ENCODE measurements around the gene LRRC19.

Gene LRRC19

DNA sequence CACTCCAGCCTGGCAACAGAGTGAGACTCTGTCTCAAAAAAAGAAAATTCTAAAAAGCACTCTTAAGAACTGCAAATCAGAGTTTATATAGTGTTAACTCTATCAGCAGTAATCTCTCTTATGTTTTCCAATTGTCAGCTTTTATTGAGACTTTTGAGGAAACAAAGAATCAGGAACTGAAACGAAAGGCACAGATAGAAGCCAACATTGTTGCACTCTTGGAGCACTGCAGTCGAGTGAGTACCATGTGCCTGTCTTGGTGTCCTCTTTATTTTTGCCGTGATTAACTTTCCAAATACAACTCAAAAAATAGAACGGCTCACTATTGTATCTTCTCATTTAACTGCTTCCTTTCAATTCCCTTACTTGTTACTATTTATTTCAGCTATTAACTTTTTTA is 41.7 kb upstream of the LRRC19 start:
- TF ChIP-seq, protein P1, sequence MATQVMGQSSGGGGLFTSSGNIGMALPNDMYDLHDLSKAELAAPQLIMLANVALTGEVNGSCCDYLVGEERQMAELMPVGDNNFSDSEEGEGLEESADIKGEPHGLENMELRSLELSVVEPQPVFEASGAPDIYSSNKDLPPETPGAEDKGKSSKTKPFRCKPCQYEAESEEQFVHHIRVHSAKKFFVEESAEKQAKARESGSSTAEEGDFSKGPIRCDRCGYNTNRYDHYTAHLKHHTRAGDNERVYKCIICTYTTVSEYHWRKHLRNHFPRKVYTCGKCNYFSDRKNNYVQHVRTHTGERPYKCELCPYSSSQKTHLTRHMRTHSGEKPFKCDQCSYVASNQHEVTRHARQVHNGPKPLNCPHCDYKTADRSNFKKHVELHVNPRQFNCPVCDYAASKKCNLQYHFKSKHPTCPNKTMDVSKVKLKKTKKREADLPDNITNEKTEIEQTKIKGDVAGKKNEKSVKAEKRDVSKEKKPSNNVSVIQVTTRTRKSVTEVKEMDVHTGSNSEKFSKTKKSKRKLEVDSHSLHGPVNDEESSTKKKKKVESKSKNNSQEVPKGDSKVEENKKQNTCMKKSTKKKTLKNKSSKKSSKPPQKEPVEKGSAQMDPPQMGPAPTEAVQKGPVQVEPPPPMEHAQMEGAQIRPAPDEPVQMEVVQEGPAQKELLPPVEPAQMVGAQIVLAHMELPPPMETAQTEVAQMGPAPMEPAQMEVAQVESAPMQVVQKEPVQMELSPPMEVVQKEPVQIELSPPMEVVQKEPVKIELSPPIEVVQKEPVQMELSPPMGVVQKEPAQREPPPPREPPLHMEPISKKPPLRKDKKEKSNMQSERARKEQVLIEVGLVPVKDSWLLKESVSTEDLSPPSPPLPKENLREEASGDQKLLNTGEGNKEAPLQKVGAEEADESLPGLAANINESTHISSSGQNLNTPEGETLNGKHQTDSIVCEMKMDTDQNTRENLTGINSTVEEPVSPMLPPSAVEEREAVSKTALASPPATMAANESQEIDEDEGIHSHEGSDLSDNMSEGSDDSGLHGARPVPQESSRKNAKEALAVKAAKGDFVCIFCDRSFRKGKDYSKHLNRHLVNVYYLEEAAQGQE (IDR thresholded peaks at IDR 0.05; ENCODE audit: insufficient read depth in 1 of 2, low read depth in 2 of 2, low read length in 2 of 2) = no peak
- TF ChIP-seq POLR2AphosphoS5 (IDR thresholded peaks at IDR 0.05; ENCODE audit: low read depth, low read length) = no peak
- no peak for TF ChIP-seq SIN3A (IDR thresholded peaks at IDR 0.05; ENCODE audit: borderline replicate concordance, insufficient read depth, low read length)
- TF ChIP-seq FOXP2 (optimal IDR thresholded peaks at IDR 0.05; ENCODE audit: borderline replicate concordance, extremely low read depth, extremely low read length, insufficient read depth) = no peak
- TF ChIP-seq TAF1 (IDR thresholded peaks at IDR 0.05; ENCODE audit: borderline replicate concordance, insufficient read depth, low read length) = no peak

DNA sequence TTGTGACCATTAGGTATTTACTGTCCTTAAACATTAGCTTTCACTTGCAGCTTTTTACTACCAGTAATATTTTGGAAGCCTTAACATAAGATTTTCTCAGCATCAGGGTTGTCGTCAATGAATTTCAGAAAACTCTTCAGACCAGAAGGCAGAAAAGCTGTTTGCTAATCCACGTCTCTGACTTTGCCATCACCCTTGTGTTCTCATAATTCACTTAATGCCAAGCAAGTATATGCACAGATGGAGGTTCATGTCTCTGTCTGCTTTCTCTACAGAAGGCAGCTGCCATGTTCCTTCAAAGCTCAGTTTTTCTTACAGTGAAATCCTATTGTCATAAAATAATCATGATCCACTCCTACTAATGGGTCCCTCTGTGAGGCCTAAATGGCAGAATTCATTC is 37.7 kb upstream of the LRRC19 start:
- TF ChIP-seq POLR2AphosphoS5 (IDR thresholded peaks at IDR 0.05; ENCODE audit: low read depth, low read length) (no peak), TAF1 (IDR thresholded peaks at IDR 0.05; ENCODE audit: borderline replicate concordance, insufficient read depth, low read length) (no peak), SIN3A (IDR thresholded peaks at IDR 0.05; ENCODE audit: borderline replicate concordance, insufficient read depth, low read length) (no peak), FOXP2 (optimal IDR thresholded peaks at IDR 0.05; ENCODE audit: borderline replicate concordance, extremely low read depth, extremely low read length, insufficient read depth) (no peak)
- TF ChIP-seq, protein P1 (IDR thresholded peaks at IDR 0.05; ENCODE audit: insufficient read depth in 1 of 2, low read depth in 2 of 2, low read length in 2 of 2) = no peak

DNA sequence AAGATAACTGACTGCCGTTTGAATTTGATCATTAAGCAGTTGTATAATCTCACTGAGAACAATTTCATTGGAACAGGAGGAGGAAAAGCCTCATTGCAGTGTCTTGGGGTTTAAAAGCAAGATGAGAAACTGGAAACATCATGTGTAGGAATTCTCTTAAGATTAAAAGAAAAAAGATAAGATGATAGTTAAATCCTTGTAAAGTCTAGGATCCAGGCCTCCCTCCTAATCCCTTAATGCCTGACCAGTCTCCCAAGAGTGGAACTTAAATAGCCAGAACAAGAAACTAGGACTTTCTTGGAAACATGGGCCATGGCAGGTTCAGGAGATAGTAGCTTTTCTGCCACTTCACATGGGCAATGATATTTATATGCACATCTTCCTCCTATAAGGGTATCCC is 37.0 kb upstream of the LRRC19 start:
- TF ChIP-seq FOXP2 (optimal IDR thresholded peaks at IDR 0.05; ENCODE audit: borderline replicate concordance, extremely low read depth, extremely low read length, insufficient read depth) (no peak), POLR2AphosphoS5 (IDR thresholded peaks at IDR 0.05; ENCODE audit: low read depth, low read length) (no peak), SIN3A (IDR thresholded peaks at IDR 0.05; ENCODE audit: borderline replicate concordance, insufficient read depth, low read length) (no peak), TAF1 (IDR thresholded peaks at IDR 0.05; ENCODE audit: borderline replicate concordance, insufficient read depth, low read length) (no peak)
- TF ChIP-seq, protein P1 (IDR thresholded peaks at IDR 0.05; ENCODE audit: insufficient read depth in 1 of 2, low read depth in 2 of 2, low read length in 2 of 2) = no peak

DNA sequence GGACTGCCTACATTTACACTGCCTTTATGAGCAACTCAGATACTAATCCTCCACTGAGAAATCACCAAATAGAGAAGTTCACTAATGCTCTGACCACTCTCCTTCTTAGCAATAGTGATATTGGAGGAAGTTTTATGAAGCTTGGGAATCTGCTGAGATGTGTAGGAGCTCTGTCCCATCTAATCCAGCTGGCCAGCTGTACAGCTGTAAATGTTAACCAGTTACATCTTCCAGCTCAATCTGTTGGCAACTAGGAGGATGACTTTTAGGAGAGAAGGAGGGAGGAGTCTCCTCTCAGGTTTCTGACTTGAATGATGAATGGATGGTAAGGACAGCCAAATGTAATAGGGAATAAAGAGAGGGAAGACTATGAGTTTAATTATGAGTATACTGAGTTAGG is 36.3 kb upstream of the LRRC19 start:
- TF ChIP-seq FOXP2 (optimal IDR thresholded peaks at IDR 0.05; ENCODE audit: borderline replicate concordance, extremely low read depth, extremely low read length, insufficient read depth) (no peak), POLR2AphosphoS5 (IDR thresholded peaks at IDR 0.05; ENCODE audit: low read depth, low read length) (no peak), TAF1 (IDR thresholded peaks at IDR 0.05; ENCODE audit: borderline replicate concordance, insufficient read depth, low read length) (no peak), SIN3A (IDR thresholded peaks at IDR 0.05; ENCODE audit: borderline replicate concordance, insufficient read depth, low read length) (no peak)
- TF ChIP-seq, protein P1 (IDR thresholded peaks at IDR 0.05; ENCODE audit: insufficient read depth in 1 of 2, low read depth in 2 of 2, low read length in 2 of 2) = no peak

DNA sequence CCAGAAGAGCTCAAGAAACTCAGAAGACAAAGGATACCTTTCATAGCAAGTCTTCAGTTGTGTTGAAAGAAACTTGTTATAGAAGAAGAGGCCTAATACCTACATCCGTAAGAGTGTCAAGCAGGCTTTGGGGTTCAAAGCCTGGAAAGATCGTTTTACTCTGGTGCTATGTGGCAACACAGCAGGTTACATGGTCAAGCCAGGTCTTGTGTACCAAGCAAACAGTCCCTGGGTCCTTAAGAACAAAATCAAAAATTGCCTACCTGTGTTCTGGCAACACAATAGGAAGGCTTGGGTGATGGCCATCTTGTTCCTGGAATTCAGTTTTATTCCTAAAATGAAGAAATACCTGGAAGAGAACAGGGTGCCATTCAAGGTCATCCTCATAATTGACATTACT is 32.0 kb upstream of the LRRC19 start:
- TF ChIP-seq, protein P1 (IDR thresholded peaks at IDR 0.05; ENCODE audit: insufficient read depth in 1 of 2, low read depth in 2 of 2, low read length in 2 of 2) = no peak
- TF ChIP-seq SIN3A (IDR thresholded peaks at IDR 0.05; ENCODE audit: borderline replicate concordance, insufficient read depth, low read length) (no peak), FOXP2 (optimal IDR thresholded peaks at IDR 0.05; ENCODE audit: borderline replicate concordance, extremely low read depth, extremely low read length, insufficient read depth) (no peak), TAF1 (IDR thresholded peaks at IDR 0.05; ENCODE audit: borderline replicate concordance, insufficient read depth, low read length) (no peak), POLR2AphosphoS5 (IDR thresholded peaks at IDR 0.05; ENCODE audit: low read depth, low read length) (no peak)
